ENCODE results near the gene CTNS. TPM values are rescaled to one million over a fixed set of nuclear protein-coding genes. Genes with fewer than 3 reads are reported as not detected.

Gene CTNS
- total RNA-seq, 1 experiment from 2014 or later: 20.4 TPM

DNA sequence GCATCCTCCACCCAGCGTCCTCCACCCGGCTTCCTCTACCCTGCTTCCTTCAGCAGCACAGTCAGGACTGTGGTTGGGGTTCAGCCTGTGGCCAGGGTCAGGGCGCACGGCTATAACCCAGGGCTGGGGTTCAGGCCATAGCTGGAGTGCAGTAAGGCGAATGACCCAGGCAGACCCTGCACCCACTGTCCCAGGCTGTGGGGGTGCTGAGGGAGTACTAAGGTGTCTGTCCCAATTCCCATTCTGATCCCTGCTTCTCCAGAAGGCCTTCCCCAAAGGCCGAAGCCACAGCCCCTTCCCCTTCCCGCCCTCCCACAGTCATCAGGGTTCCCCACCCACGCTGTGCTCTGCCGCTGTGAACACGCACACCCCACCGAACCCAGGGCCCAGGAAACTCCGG is 44.5 kb downstream of the CTNS start:
- CTCF ChIA-PET: no interaction called here
- POLR2A ChIA-PET: no interaction called here
- H3K27me3 ChIP-seq (ENCODE audit: control insufficient read depth, insufficient read depth, low read length): no peaks in the 10 kb centered on the region
- TF ChIP-seq TCF7L2 (IDR thresholded peaks at IDR 0.05; ENCODE audit: low read depth, low read length): no peak
- TF ChIP-seq, protein P1, sequence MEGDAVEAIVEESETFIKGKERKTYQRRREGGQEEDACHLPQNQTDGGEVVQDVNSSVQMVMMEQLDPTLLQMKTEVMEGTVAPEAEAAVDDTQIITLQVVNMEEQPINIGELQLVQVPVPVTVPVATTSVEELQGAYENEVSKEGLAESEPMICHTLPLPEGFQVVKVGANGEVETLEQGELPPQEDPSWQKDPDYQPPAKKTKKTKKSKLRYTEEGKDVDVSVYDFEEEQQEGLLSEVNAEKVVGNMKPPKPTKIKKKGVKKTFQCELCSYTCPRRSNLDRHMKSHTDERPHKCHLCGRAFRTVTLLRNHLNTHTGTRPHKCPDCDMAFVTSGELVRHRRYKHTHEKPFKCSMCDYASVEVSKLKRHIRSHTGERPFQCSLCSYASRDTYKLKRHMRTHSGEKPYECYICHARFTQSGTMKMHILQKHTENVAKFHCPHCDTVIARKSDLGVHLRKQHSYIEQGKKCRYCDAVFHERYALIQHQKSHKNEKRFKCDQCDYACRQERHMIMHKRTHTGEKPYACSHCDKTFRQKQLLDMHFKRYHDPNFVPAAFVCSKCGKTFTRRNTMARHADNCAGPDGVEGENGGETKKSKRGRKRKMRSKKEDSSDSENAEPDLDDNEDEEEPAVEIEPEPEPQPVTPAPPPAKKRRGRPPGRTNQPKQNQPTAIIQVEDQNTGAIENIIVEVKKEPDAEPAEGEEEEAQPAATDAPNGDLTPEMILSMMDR (IDR thresholded peaks at IDR 0.05): no peak
- in situ Hi-C loops (cut with HindIII; ENCODE audit: low pct_unique_long_range_greater_than_20kb, low sequenced_read_pairs) (no loop called here), intact Hi-C loops (cut with micrococcal nuclease; ENCODE audit: unreplicated experiment) (no loop called here)
- no TSS peak for BruUV-seq (replicated peaks)
- no peak for DNase-seq (ENCODE audit: low read depth, low spot score)
- H3K36me3 ChIP-seq (ENCODE audit: control insufficient read depth, insufficient read depth, low read length): no peaks in the 10 kb centered on the region
- ATAC-seq: no peak
- H3K4me1 ChIP-seq (ENCODE audit: control insufficient read depth, insufficient read depth, low read length): no peaks in the 10 kb centered on the region
- no peak overlapping the region for H3K4me3 ChIP-seq (ENCODE audit: low read depth in 2 of 2, low read length in 2 of 2)
- no peaks in the 10 kb centered on the region for H3K9me3 ChIP-seq (ENCODE audit: control insufficient read depth, insufficient read depth, low read depth, low read length)
- H3K27ac ChIP-seq (ENCODE audit: low read length): no peak overlapping the region

DNA sequence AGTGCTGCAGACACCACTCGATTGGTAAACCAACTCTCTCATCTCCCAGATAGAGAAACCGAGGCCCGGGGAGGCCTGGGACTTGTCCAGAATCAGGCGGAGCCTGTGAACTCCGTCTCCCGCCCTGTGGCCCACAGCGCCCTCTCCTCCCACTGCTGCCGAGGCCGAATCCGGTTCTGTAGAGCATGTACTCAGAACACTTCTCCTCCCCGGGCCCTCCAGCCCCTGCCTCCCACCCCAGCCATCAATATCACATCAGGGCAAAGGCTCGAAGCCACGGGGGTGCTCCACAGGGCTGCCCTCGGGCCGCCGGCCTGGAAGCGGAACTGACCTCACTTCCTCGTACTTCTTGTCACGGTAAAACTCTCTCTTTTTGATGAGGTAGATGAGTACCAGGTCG is 45.0 kb downstream of the CTNS start:
- Histone ChIP-seq H3K27me3 (ENCODE audit: control insufficient read depth, insufficient read depth, low read length) (no peaks in the 10 kb centered on the region), H3K27ac (ENCODE audit: low read length) (no peak overlapping the region), H3K36me3 (ENCODE audit: control insufficient read depth, insufficient read depth, low read length) (no peaks in the 10 kb centered on the region), H3K9me3 (ENCODE audit: control insufficient read depth, insufficient read depth, low read depth, low read length) (no peaks in the 10 kb centered on the region), H3K4me1 (ENCODE audit: control insufficient read depth, insufficient read depth, low read length) (no peaks in the 10 kb centered on the region), H3K4me3 (ENCODE audit: low read depth in 2 of 2, low read length in 2 of 2) (no peak overlapping the region)
- CTCF ChIA-PET: no interaction called here
- ATAC-seq: no peak
- no peak for DNase-seq (ENCODE audit: low read depth, low spot score)
- POLR2A ChIA-PET: no interaction called here
- BruUV-seq (replicated peaks): no TSS peak
- intact Hi-C loops (cut with micrococcal nuclease; ENCODE audit: unreplicated experiment): no loop called here
- no peak for TF ChIP-seq SIN3A (IDR thresholded peaks at IDR 0.05; ENCODE audit: borderline replicate concordance, insufficient read depth, low read depth, low read length)
- no peak for TF ChIP-seq TCF7L2 (IDR thresholded peaks at IDR 0.05; ENCODE audit: low read depth, low read length)
- in situ Hi-C loops (cut with HindIII; ENCODE audit: low pct_unique_long_range_greater_than_20kb, low sequenced_read_pairs): no loop called here

DNA sequence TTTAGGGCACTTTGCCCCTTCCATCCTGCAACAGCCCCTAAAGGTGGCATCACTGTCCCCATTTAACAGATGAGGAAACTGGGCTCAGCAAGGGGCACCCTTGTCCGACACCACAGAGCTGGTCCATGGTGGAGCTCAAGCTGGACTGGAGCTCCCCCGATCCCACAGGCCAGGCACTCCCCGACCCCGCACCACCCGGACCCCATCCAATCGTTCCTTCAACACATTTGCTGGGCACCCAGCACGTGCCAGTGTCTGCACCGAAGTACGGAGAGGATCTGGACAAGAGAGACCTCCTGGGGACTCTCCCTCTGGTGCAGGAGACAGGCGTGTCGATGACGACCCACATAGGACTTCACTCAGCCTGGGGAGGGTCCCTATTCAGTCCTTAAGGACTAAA is 45.5 kb downstream of the CTNS start:
- in situ Hi-C loops (cut with HindIII; ENCODE audit: low pct_unique_long_range_greater_than_20kb, low sequenced_read_pairs) (no loop called here), intact Hi-C loops (cut with micrococcal nuclease; ENCODE audit: unreplicated experiment) (no loop called here)
- POLR2A ChIA-PET: no interaction called here
- BruUV-seq (replicated peaks): no TSS peak
- H3K36me3 ChIP-seq (ENCODE audit: control insufficient read depth, insufficient read depth, low read length): no peaks in the 10 kb centered on the region
- H3K4me3 ChIP-seq (ENCODE audit: low read depth in 2 of 2, low read length in 2 of 2): no peak overlapping the region
- CTCF ChIA-PET: interaction anchor here (0.8 kb wide), 1 partner anchor 52 kb away, joined by 3 read pairs; no protein-coding TSS in a partner anchor
- H3K9me3 ChIP-seq (ENCODE audit: control insufficient read depth, insufficient read depth, low read depth, low read length): no peaks in the 10 kb centered on the region
- TF ChIP-seq TCF7L2 (IDR thresholded peaks at IDR 0.05; ENCODE audit: low read depth, low read length): no peak
- no peak for TF ChIP-seq SIN3A (IDR thresholded peaks at IDR 0.05; ENCODE audit: borderline replicate concordance, insufficient read depth, low read depth, low read length)
- no peak for TF ChIP-seq POLR2AphosphoS5 (IDR thresholded peaks at IDR 0.05; ENCODE audit: low read depth, low read length)
- TF ChIP-seq, protein P2, sequence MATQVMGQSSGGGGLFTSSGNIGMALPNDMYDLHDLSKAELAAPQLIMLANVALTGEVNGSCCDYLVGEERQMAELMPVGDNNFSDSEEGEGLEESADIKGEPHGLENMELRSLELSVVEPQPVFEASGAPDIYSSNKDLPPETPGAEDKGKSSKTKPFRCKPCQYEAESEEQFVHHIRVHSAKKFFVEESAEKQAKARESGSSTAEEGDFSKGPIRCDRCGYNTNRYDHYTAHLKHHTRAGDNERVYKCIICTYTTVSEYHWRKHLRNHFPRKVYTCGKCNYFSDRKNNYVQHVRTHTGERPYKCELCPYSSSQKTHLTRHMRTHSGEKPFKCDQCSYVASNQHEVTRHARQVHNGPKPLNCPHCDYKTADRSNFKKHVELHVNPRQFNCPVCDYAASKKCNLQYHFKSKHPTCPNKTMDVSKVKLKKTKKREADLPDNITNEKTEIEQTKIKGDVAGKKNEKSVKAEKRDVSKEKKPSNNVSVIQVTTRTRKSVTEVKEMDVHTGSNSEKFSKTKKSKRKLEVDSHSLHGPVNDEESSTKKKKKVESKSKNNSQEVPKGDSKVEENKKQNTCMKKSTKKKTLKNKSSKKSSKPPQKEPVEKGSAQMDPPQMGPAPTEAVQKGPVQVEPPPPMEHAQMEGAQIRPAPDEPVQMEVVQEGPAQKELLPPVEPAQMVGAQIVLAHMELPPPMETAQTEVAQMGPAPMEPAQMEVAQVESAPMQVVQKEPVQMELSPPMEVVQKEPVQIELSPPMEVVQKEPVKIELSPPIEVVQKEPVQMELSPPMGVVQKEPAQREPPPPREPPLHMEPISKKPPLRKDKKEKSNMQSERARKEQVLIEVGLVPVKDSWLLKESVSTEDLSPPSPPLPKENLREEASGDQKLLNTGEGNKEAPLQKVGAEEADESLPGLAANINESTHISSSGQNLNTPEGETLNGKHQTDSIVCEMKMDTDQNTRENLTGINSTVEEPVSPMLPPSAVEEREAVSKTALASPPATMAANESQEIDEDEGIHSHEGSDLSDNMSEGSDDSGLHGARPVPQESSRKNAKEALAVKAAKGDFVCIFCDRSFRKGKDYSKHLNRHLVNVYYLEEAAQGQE (IDR thresholded peaks at IDR 0.05; ENCODE audit: insufficient read depth in 1 of 2, low read depth in 2 of 2, low read length in 1 of 2): no peak
- no peaks in the 10 kb centered on the region for H3K4me1 ChIP-seq (ENCODE audit: control insufficient read depth, insufficient read depth, low read length)
- DNase-seq (ENCODE audit: low read depth, low spot score): no peak
- no peaks in the 10 kb centered on the region for H3K27me3 ChIP-seq (ENCODE audit: control insufficient read depth, insufficient read depth, low read length)
- H3K27ac ChIP-seq (ENCODE audit: low read length): no peak overlapping the region
- no peak for ATAC-seq

Measured in Panc1 (cell line).